ENCODE results near the gene HSD3B7. TPM values are rescaled to one million over a fixed set of nuclear protein-coding genes. Genes with fewer than 3 reads are reported as not detected.

The HSD3B7 gene
- total and polyA plus RNA-seq, 2 of the 8 experiments (the other 6 are each of a cell fraction or from before 2014, with no cell fraction given): 2.9 to 6.6 TPM

DNA sequence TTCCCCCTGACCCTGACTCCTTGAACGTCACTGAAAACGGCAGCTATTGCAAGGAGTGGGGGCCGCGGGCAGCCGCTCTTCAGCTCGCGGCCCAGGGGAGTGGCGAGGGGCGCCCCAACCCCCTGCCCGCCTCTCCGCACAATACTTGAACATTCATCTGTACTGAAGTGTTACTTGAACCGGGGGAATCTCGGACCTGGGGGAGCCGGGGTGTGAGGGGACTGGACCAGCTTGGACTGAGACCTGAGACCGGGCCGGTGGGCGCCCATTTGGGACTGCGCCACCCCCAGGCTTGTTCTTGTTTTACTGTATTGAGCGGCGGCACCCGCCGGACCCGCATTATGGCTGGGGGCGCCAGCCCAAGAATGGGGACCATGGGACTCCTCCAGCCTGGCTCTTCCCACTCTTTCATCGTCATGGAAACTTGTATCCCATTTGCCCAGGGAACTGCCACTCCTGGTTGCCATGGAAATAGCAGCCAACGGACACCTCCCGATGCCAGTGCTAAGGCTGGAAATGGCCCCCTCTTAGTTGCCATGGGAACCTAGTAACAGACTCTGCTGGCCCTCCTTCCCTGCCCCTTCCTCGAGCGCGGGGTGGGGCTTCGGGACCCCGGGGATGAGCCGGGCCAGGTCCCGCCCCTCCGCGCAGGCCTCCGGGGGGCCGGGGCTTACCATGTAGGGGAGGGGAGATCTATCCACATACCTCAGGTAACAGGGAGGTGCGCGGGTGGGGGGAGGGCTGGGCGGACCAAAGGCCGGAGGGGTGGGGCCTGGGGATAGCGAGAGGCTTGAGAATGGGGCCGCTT lies 36.9 kb upstream of the HSD3B7 start:
- H3K79me1 ChIP-seq (ENCODE audit: low read depth, low read length): no peaks in the 10 kb centered on the region
- H4K91ac ChIP-seq (replicated peaks; ENCODE audit: insufficient read length, low read length): peak overlapping the region; percentile 77
- no peak overlapping the region for H2AFZ ChIP-seq (ENCODE audit: low read length)
- no peak overlapping the region for H2BK120ac ChIP-seq (replicated peaks; ENCODE audit: low read depth, low read length)
- WGBS, 2 experiments (ENCODE audit: extremely low coverage in 1 of 2, insufficient coverage in 1 of 2, insufficient read length in 1 of 2, insufficient replicate concordance in 2 of 2, low coverage in 1 of 2, low lambda C conversion rate in 2 of 2, missing lambda C conversion rate in 1 of 2): 5% methylated on average over 27 of the region's 44 CpGs; no CpG with 5 or more reads in 1 of the 2 experiments
- ChIA-PET POLR2A (ENCODE audit: partially characterized antibody) (interaction anchor here (0.8 to 4.4 kb wide), 14 partner anchors 7 to 232 kb away, joined by 3 to 23 read pairs (median 4); partner anchors contain the start of genes FBXL19, FUS and SETD1A), CTCF (ENCODE audit: partially characterized antibody) (interaction anchor here (1.4 to 2.6 kb wide), 2 partner anchors 12 to 35 kb away, joined by 3 to 19 read pairs; no protein-coding TSS in a partner anchor)
- peak overlapping the region; percentile 85 to 95 for H3K4me2 ChIP-seq (ENCODE audit: insufficient read depth in 1 of 2, low read depth in 2 of 2, low read length in 2 of 2)
- H4K5ac ChIP-seq (ENCODE audit: insufficient read length, low read depth, low read length): peak overlapping the region; percentile 83
- peak overlapping the region; percentile 80 for H3K56ac ChIP-seq (replicated peaks; ENCODE audit: insufficient read length, low read depth, low read length)
- H2BK5ac ChIP-seq (ENCODE audit: low read depth, low read length): peak overlapping the region; percentile 91; the same call in 1 of the 2 replicates
- peaks cover 0 to 29% (median 21%) of the 10 kb centered on the region in 4 experiments; a peak in 6 of 7 replicates for H3K4me1 ChIP-seq (replicated peaks in 1 of 4; ENCODE audit: control insufficient read depth in 3 of 4, insufficient read depth in 4 of 4, low read length in 3 of 4)
- FAIRE-seq: peak; percentile 82
- H3K27ac ChIP-seq (ENCODE audit: low read depth, low read length): peak overlapping the region; percentile 89
- peak overlapping the region; percentile 64 to 98 (median 70) for H3K4me3 ChIP-seq (ENCODE audit: extremely low read depth in 1 of 4, insufficient read depth in 2 of 4, low read depth in 3 of 4, low read length in 4 of 4)
- peak; percentile 98 for DNase-seq (ENCODE audit: low read depth in 1 of 2, low spot score in 2 of 2)
- peak overlapping the region; percentile 78 for H3K18ac ChIP-seq (ENCODE audit: extremely low read depth, low read length)
- H3K79me2 ChIP-seq (ENCODE audit: control insufficient read depth in 1 of 2, insufficient read depth in 2 of 2, low read length in 2 of 2): no peaks in the 10 kb centered on the region
- H4K8ac ChIP-seq (ENCODE audit: extremely low read depth, insufficient read depth, low read length): peak overlapping the region; percentile 90
- peaks cover 0 to 7% of the 10 kb centered on the region in 2 experiments for H4K20me1 ChIP-seq (replicated peaks in 1 of 2; ENCODE audit: control insufficient read depth in 1 of 2, insufficient read depth in 2 of 2, low read length in 2 of 2)
- no peak overlapping the region for H3K23ac ChIP-seq (ENCODE audit: insufficient read length)
- H3K27me3 ChIP-seq (replicated peaks in 1 of 4; ENCODE audit: control insufficient read depth in 3 of 4, extremely low read depth in 1 of 4, insufficient read depth in 3 of 4, low read length in 3 of 4): no peaks in the 10 kb centered on the region
- peak overlapping the region; percentile 49 for H3K4ac ChIP-seq (replicated peaks; ENCODE audit: insufficient read length, low read depth, low read length)
- H2BK12ac ChIP-seq (ENCODE audit: low read depth, low read length): peak overlapping the region; percentile 50; the same call in 1 of the 2 replicates
- peak overlapping the region in 3 of 4 experiments; percentile 49 to 70 (median 69); a peak in 5 of 7 replicates for H3K9ac ChIP-seq (replicated peaks in 1 of 4; ENCODE audit: extremely low read depth in 1 of 4, low read depth in 3 of 4, low read length in 3 of 4)
- no peaks in the 10 kb centered on the region for H3K9me3 ChIP-seq (ENCODE audit: insufficient read depth in 2 of 2, low read depth in 1 of 2, low read length in 1 of 2)
- H3K14ac ChIP-seq (ENCODE audit: insufficient read length): no peak overlapping the region
- no peak overlapping the region for H2BK20ac ChIP-seq (ENCODE audit: low read length)
- no peak overlapping the region for H2BK15ac ChIP-seq (ENCODE audit: low read length)
- 0 out of 2 replicates have a peak overlapping the region, but pooled peaks have one; percentile 34 for H2AK5ac ChIP-seq (ENCODE audit: low read depth, low read length)
- H3K23me2 ChIP-seq (ENCODE audit: low read depth, low read length): peaks cover 12% of the 10 kb centered on the region
- peaks cover 5 to 17% (median 8%) of the 10 kb centered on the region in 4 experiments; a peak in 7 of 8 replicates for H3K36me3 ChIP-seq (ENCODE audit: control insufficient read depth in 2 of 4, insufficient read depth in 4 of 4, low read length in 3 of 4)
- peak; percentile 42 for TF ChIP-seq TBP (IDR thresholded peaks at IDR 0.05; ENCODE audit: low read depth, low read length)
- peak; percentile 73 to 78; a peak in 3 of 4 replicates for TF ChIP-seq SIN3A (conservative IDR thresholded peaks at IDR 0.05 in 1 of 2, IDR thresholded peaks at IDR 0.05 in 1 of 2; ENCODE audit: low read depth in 1 of 2, low read length in 2 of 2)
- peak; percentile 73 for TF ChIP-seq CREB1 (IDR thresholded peaks at IDR 0.05)
- no peak for TF ChIP-seq BCL11A (IDR thresholded peaks at IDR 0.05; ENCODE audit: low read depth in 2 of 2, low read length in 2 of 2)
- peak; percentile 38; the same call in 1 of the 2 replicates for TF ChIP-seq PHF8 (conservative IDR thresholded peaks at IDR 0.05; ENCODE audit: low read depth, low read length)
- no peak for TF ChIP-seq SUZ12 (IDR thresholded peaks at IDR 0.05; ENCODE audit: low read length)
- TF ChIP-seq, protein P1, sequence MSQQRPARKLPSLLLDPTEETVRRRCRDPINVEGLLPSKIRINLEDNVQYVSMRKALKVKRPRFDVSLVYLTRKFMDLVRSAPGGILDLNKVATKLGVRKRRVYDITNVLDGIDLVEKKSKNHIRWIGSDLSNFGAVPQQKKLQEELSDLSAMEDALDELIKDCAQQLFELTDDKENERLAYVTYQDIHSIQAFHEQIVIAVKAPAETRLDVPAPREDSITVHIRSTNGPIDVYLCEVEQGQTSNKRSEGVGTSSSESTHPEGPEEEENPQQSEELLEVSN (IDR thresholded peaks at IDR 0.05): no peak
- peak in 1 of 2 experiments; percentile 73; a peak in 1 of 3 replicates for TF ChIP-seq EP300 (IDR thresholded peaks at IDR 0.05; ENCODE audit: borderline replicate concordance in 1 of 2, low read depth in 2 of 2, low read length in 2 of 2)
- peak; percentile 97 for TF ChIP-seq SP1 (IDR thresholded peaks at IDR 0.05; ENCODE audit: low read depth, low read length)

Measured in H1 (cell line).